Psoas muscle (tissue), 8 donors: ENCODE results near the gene PSPC1. TPM values are rescaled to one million over a fixed set of nuclear protein-coding genes. Genes with fewer than 3 reads are reported as not detected.
A peak's percentile ranks its signal among the peaks of the same experiment; 100 is the strongest.

Experiments used
- ATAC-seq, 4 donors: fragments of 200-7000 bp; cut with Tn5 transposase; one replicate each; pipeline ENCODE4 v1.9.1; 2020; ENCODE audit warnings: moderate library complexity in 3 of 4, mild to moderate bottlenecking in 2 of 4
- DNase-seq, 2 donors: peaks; one replicate each; pipeline ENCODE4 v3.0.0-alpha.2; 2020
- H3K27ac ChIP-seq: fragments of 200-600 bp; one replicate; pipeline ENCODE4 v1.8.0; 2022
- H3K27me3 ChIP-seq, 3 donors: fragments of 200-600 bp in 1 of 3; one replicate each; pipeline versions ENCODE4 v1.6.1 to v1.8.0; 2013 to 2022; ENCODE audit warnings: low read length in 2 of 3, mild to moderate bottlenecking in 2 of 3, moderate library complexity in 1 of 3; ENCODE audit not compliant: insufficient read depth in 3 of 3
- H3K36me3 ChIP-seq, 2 donors: fragments of 200-600 bp in 1 of 2; one replicate each; pipeline versions ENCODE4 v1.6.1 to v1.8.0; 2013 to 2022; ENCODE audit warnings: low read depth in 1 of 2, mild to moderate bottlenecking in 1 of 2, moderate library complexity in 1 of 2; ENCODE audit not compliant: insufficient read depth in 1 of 2
- H3K4me1 ChIP-seq: fragments of 200-600 bp; one replicate; pipeline ENCODE4 v1.8.0; 2022
- H3K4me3 ChIP-seq: fragments of 200-600 bp; one replicate; pipeline ENCODE4 v1.8.0; 2022; ENCODE audit warnings: mild to moderate bottlenecking
- H3K9me3 ChIP-seq: fragments of 200-600 bp; one replicate; pipeline ENCODE4 v1.8.0; 2022
- WGBS, 3 donors: extraction: QIAGEN DNeasy Blood & Tissue Kit; methylation state at CpG; one replicate each; pipeline versions ENCODE4 v1.1.6 to v1.1.7; 2013; 5-methylcytosine and 5-hydroxymethylcytosine counted together
- intact Hi-C, 2 donors: fragments of 100-400 bp; cut with DNase I; formaldehyde crosslinking; loops; one replicate each; pipeline versions ENCODE4 v1.11.0 to v1.14.2; 2022
- polyA plus RNA-seq, 3 donors: library from polyadenylated mRNA; stranded (reverse); fragments of 200-250 nt; gene quantifications; one replicate each; pipeline ENCODE4 v1.2.3, GENCODE V29; 2013
- total RNA-seq, 4 donors: library from RNA; stranded (reverse); fragmentation: NEBNext Ultra II Directional in 2 of 4; extraction: Animal tissue kit (Norgen Biotek cat#: 25700) in 2 of 4; gene quantifications; one replicate each; pipeline versions ENCODE4 v1.2.1 to v1.2.4, GENCODE V29; 2021 to 2023
- TF ChIP-seq, protein P1 (sequence below): fragments of 200-600 bp; IDR thresholded peaks from one replicate; pipeline ENCODE4 v1.8.0; 2022; ENCODE audit warnings: antibody characterized with exemption
- donor health status: healthy with polysubstance abuse.
- donor health status: DM: no; HTN: no; CAD: no; lungs with moderate emphysema.
- donor health status: Bipolar disorder and iron deficiency.
- donor health status: healthy.
- donor health status: DM: yes; HTN: yes; CAD: no.
- donor health status: DM: no; HTN: no; CAD: no.
- donor health status: DM: no; HTN: no; CAD: no.
- donor health status: DM: yes; HTN: yes; CAD: no.

Gene PSPC1
- total and polyA plus RNA-seq, 7 donors = 18.1 to 39.8 (median 24.8) TPM

DNA sequence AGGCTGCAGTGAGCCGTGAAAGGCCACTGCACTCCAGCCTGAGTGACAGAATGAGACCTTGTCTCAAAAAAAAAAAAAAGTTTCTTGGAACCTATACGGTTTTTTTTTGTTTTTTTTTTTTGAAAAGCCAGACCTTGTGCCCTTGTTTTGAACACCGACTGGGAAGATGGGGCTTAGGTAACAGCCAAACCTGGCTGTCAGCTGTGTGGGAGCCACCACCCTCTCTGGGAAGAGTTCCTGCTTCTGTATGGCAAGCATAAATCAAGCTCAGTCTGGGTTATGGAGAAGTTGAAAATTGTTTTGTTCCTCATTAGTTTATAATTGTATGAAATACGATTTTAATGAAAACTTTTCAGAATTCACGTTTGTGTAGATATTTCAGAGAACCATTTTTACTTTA, 109.8 kb downstream of the PSPC1 start:
- ATAC-seq (no peak), DNase-seq (no peak)
- no peak overlapping the region for H3K4me3 ChIP-seq
- H3K9me3 ChIP-seq = no peaks in the 10 kb centered on the region
- no peaks in the 10 kb centered on the region for H3K4me1 ChIP-seq
- 55 to 65% (median 62%) methylated on average over 5 of the region's 5 CpGs for WGBS, 3 donors
- TF ChIP-seq, protein P1, sequence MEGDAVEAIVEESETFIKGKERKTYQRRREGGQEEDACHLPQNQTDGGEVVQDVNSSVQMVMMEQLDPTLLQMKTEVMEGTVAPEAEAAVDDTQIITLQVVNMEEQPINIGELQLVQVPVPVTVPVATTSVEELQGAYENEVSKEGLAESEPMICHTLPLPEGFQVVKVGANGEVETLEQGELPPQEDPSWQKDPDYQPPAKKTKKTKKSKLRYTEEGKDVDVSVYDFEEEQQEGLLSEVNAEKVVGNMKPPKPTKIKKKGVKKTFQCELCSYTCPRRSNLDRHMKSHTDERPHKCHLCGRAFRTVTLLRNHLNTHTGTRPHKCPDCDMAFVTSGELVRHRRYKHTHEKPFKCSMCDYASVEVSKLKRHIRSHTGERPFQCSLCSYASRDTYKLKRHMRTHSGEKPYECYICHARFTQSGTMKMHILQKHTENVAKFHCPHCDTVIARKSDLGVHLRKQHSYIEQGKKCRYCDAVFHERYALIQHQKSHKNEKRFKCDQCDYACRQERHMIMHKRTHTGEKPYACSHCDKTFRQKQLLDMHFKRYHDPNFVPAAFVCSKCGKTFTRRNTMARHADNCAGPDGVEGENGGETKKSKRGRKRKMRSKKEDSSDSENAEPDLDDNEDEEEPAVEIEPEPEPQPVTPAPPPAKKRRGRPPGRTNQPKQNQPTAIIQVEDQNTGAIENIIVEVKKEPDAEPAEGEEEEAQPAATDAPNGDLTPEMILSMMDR = no peak
- intact Hi-C loops = no loop called here
- H3K36me3 ChIP-seq = peaks cover 12 to 88% of the 10 kb centered on the region in 2 donors
- H3K27ac ChIP-seq = no peak overlapping the region
- H3K27me3 ChIP-seq = no peaks in the 10 kb centered on the region

DNA sequence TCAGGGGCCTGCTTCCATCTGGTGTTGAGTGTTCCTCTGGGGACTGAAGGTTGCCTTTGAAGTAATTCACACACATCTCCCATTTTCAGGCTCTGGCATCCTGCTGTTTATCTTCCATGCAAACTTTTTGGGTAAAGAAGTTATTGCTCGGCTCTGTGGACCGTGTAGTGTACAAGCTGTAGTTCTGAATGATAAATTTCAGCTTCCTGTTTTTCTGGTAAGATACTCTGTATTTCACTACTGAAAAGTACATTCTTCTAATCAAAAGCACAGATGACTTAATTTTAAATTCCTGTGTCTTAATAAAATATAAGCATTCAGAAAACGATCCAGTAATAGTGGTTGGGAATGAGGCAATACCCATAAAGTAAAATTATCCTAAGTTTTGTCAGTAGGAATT, 112.6 kb downstream of the PSPC1 start:
- Histone ChIP-seq H3K4me1 (no peaks in the 10 kb centered on the region), H3K36me3 (peaks cover 14 to 100% of the 10 kb centered on the region in 2 donors), H3K9me3 (no peaks in the 10 kb centered on the region), H3K4me3 (no peak overlapping the region), H3K27me3 (no peaks in the 10 kb centered on the region), H3K27ac (no peak overlapping the region)
- DNase-seq = no peak
- ATAC-seq = no peak
- 55 to 71% (median 67%) methylated on average over 3 of the region's 3 CpGs for WGBS, 3 donors
- TF ChIP-seq, protein P1 = no peak
- intact Hi-C loops = no loop called here

DNA sequence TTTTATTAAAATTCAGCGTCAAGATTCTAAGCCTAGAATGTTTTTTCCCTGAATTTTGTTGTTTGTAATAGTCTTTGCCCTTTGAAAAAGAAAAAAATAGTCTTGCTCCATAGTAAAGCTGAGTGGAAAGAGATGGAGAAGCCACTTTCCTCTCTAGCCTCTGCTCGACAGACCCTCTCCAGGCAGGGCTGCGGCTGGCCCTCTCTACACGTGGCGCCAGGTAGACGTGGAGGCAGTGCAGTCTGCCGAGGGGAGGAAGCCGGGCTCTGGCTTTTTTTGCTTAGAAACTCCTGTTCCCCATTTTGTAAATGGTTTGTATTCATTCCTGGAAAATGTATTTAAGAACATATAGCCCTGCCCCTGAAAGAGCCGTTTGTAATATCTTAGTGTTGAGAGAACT, 114.0 kb downstream of the PSPC1 start:
- TF ChIP-seq, protein P1 = no peak
- H3K27ac ChIP-seq = no peak overlapping the region
- H3K4me1 ChIP-seq = no peaks in the 10 kb centered on the region
- no peaks in the 10 kb centered on the region for H3K9me3 ChIP-seq
- H3K36me3 ChIP-seq = peaks cover 14 to 99% of the 10 kb centered on the region in 2 donors
- intact Hi-C loops = no loop called here
- no peak overlapping the region for H3K4me3 ChIP-seq
- DNase-seq = no peak
- ATAC-seq = no peak
- H3K27me3 ChIP-seq = no peaks in the 10 kb centered on the region
- 87 to 91% (median 90%) methylated on average over 9 of the region's 9 CpGs for WGBS, 3 donors

GRCh38 chr13:19665427-19665859, 117.3 kb downstream of the PSPC1 start:
- 82 to 85% (median 84%) methylated on average over 14 of the region's 14 CpGs for WGBS, 3 donors
- Histone ChIP-seq H3K9me3 (no peaks in the 10 kb centered on the region), H3K4me3 (no peak overlapping the region), H3K27me3 (no peaks in the 10 kb centered on the region), H3K27ac (no peak overlapping the region), H3K4me1 (no peaks in the 10 kb centered on the region), H3K36me3 (peaks cover 7 to 99% of the 10 kb centered on the region in 2 donors)
- TF ChIP-seq, protein P1 = no peak
- intact Hi-C loops = no loop called here
- no peak for DNase-seq
- ATAC-seq = peak in 3 of 4 donors; percentile 10 to 27 (median 23)

DNA sequence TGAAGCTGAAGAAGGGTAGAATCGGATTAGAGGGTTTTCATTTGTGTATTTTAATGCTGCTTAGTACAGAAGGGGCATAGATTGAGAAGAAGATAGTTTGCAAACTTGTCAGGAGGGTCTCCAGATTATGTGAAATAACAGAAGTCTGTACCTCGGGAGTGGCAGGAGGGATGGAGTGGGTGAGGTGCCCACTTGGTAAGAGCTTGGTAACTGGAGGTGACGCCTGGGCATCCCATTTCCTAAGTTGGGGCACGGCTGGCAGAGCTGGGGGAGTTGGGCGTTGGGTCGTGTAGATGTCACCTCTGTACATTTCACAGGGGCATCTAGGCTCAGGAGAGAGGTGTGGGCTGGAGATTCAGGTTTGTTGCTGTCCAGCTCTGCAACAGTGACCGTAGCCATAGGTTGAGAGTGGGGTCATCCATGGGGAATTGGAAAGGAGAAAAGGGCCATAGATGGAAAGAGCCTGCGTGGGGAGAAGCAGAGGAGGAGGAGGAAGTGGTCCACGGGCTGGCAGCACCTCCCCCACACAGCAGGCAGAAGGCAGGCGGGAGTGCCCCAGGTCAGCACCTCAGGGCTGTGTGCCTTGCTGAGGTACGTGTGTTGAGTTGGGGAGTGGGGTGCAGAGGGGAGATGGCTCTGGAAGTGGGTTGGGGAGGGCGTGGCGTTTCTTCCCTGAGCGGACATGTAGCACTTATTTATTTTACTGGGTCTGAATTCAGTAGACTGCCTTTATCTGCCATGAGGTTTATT, 118.1 kb downstream of the PSPC1 start:
- no peak for DNase-seq
- ATAC-seq = no peak
- TF ChIP-seq, protein P1 = no peak
- intact Hi-C loops = no loop called here
- Histone ChIP-seq H3K4me1 (no peaks in the 10 kb centered on the region), H3K36me3 (peaks cover 7 to 97% of the 10 kb centered on the region in 2 donors), H3K27me3 (no peaks in the 10 kb centered on the region), H3K4me3 (no peak overlapping the region), H3K9me3 (no peaks in the 10 kb centered on the region), H3K27ac (no peak overlapping the region)
- WGBS, 3 donors = 86 to 90% (median 89%) methylated on average over 14 of the region's 14 CpGs
